Neuron (in vitro differentiated cells): ENCODE results near the gene HSPB9.

Experiments used
- H2AFZ ChIP-seq: one replicate; pipeline ENCODE4 v1.6.1; 2013; ENCODE audit warnings: low read depth, mild to moderate bottlenecking, inconsistent platforms, low read length, moderate library complexity
- H3K27me3 ChIP-seq: one replicate; pipeline ENCODE4 v1.6.1; 2013; ENCODE audit warnings: low read length; ENCODE audit not compliant: insufficient read depth
- H3K36me3 ChIP-seq: one replicate; pipeline ENCODE4 v1.6.1; 2013; ENCODE audit warnings: low read length; ENCODE audit not compliant: insufficient read depth
- H3K4me1 ChIP-seq: one replicate; pipeline ENCODE4 v1.6.1; 2013; ENCODE audit warnings: low read length; ENCODE audit not compliant: insufficient read depth
- H3K4me3 ChIP-seq: 2 replicates; pipeline ENCODE4 v1.5.1; 2013; ENCODE audit warnings: mild to moderate bottlenecking, low read length, moderate library complexity
- H3K9me3 ChIP-seq: one replicate; pipeline ENCODE4 v1.6.1; 2013; ENCODE audit warnings: low read length

The HSPB9 gene

DNA sequence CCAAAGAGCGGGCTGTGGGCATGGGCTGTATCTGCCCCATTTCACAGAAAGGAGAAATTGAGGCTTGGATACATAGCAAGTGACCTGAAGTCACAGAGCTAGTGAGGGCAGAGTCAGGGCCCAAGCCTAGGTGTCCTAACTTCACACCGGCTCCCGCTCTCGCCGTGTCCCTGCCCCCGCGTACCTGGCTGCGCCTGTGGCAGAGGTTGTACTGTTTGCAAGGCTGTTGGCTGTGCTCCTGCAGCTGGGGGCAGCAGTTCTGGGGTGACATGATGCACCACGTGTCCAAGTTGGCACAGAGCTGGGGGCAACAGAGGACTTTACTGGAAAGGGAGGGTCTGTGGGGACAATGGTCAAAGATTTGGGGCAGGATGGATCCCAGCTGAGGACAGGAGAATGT, 13.5 kb upstream of the HSPB9 start:
- Histone ChIP-seq H2AFZ (no peak overlapping the region), H3K36me3 (peaks cover 4% of the 10 kb centered on the region), H3K4me3 (no peak overlapping the region), H3K9me3 (no peaks in the 10 kb centered on the region), H3K4me1 (no peaks in the 10 kb centered on the region), H3K27me3 (peaks cover 5% of the 10 kb centered on the region)

DNA sequence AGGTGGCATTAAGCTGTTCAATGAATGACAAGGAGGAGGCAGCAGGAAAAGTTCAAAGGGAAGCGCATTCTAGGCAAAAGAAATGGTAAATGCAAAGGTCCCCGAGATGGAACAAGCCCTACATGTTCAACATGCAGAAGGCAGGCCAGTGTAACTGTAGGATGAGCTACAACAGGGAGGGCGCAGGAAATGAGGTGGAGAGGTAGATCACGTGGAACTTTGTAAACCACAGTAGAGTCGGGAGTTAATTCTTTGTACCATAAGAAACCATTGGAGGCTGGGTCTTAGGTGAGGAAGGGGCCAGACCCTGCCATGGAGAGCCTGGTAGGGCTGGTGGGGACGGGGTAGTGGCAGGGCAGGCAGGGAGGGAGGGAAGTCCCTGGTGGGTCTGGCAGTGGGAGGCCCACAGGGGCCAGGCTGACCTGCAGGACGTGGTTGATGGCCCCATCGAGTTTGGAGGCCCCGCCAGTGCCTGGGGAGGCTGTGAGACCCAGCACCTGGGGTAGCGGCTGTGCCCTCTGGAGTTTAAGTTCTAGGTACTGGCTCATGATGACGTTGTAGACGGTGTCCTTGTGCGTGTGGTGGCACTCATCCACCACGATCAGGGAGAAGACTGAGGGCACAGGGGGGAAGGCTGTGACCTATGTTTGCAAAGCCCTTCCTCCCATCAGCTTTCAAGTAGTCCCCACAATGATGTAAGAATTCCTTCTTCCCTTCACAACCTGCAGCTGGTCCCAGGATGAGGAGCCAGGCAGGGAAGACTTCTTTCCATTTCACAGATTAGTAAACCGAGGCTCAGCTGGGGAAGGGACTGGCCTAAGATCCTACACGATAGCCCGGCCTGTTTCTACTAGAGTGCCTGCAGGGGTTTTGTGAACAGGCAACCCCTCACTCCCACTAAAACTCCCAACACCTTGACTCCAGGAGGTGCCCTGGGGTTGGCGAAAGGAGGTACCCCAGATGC, 12.0 kb upstream of the HSPB9 start:
- Histone ChIP-seq H3K4me1 (no peaks in the 10 kb centered on the region), H3K36me3 (peaks cover 5% of the 10 kb centered on the region), H3K27me3 (peaks cover 4% of the 10 kb centered on the region), H3K9me3 (no peaks in the 10 kb centered on the region), H3K4me3 (no peak overlapping the region), H2AFZ (no peak overlapping the region)

GRCh38 chr17:42111265-42111636, 11.4 kb upstream of the HSPB9 start:
- peaks cover 8% of the 10 kb centered on the region for H3K36me3 ChIP-seq
- no peak overlapping the region for H2AFZ ChIP-seq
- H3K4me3 ChIP-seq, result no peak overlapping the region
- H3K9me3 ChIP-seq, result no peaks in the 10 kb centered on the region
- no peaks in the 10 kb centered on the region for H3K27me3 ChIP-seq
- H3K4me1 ChIP-seq, result no peaks in the 10 kb centered on the region

DNA sequence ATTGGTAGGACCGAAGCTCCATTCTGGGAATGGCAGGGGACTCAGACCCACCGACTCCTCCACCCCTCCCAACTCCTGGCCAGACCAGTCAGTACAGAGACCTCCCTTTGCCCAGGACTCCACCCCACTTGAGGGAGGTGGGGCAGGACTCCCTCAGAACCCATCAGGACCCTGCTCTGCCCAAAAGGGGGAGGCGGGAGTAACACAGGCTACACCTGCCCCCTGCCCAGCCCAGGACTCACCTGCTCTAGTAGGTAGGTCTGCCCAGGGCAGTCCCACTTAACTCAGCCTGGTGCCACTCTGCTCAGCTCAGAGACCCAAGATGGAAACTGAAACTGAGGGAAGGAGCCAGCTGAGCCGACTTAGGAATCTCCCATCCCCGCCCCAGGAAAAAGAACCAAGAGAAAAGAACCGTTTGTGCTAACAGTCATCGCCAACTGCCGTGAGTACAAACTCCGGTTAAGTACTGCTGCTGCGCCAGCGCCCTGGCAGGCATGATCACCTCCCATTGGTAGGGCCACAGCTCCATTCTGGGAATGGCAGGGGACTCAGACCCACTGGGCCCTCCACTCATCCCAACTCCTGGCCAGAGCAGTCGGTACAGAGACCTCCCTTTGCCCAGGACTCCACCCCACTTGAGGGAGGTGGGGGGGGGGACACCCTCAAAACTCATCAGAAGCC, 10.6 kb upstream of the HSPB9 start:
- Histone ChIP-seq H3K4me1 (no peaks in the 10 kb centered on the region), H3K36me3 (peaks cover 10% of the 10 kb centered on the region), H3K4me3 (no peak overlapping the region), H3K9me3 (no peaks in the 10 kb centered on the region), H3K27me3 (no peaks in the 10 kb centered on the region), H2AFZ (no peak overlapping the region)

DNA sequence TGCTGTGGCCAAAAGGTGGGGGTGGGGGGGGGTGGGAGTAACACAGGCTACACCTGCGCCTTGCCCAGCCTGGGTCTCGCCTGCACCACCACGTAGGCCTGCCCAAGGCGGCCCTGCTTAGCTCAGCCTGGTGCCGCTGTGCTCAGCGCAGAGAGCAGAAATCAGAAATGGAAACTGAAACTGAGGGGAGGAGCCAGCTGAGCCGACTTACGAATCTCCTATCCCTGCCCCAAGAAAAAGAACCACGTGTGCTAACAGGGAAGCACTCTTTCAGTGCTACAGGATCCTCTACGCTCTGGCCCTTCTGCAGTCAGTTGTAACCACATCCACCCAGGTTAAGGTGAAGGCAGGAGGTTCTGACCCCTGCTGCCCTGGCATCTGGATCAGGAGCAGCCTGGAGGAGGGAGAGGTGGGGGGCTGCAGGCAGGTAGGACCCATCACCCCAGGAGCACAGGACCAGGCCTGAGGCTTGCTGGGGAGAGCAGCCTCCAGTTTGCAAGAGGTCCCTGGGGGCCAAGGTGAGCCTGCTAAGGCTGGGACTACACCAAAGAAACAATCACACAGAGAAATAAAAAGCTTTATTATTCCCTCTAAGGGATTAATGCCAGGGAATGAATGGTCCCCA, 9.9 kb upstream of the HSPB9 start, which contains the start of gene DHX58:
TSS of gene DHX58 (minus strand) at position 163 of the 625 bp plus-strand sequence. CDS start 822 bp downstream, outside the sequence.
- Histone ChIP-seq H3K36me3 (peaks cover 13% of the 10 kb centered on the region), H2AFZ (no peak within 1 kb of the TSS), H3K27me3 (no peaks in the 10 kb centered on the region), H3K4me1 (no peaks in the 10 kb centered on the region), H3K4me3 (no peak within 1 kb of the TSS), H3K9me3 (no peaks in the 10 kb centered on the region)

- H3K4me1 ChIP-seq, result no peaks in the 10 kb centered on the region
- H3K4me3 ChIP-seq, result no peak overlapping the region
- no peaks in the 10 kb centered on the region for H3K9me3 ChIP-seq
- H3K27me3 ChIP-seq, result no peaks in the 10 kb centered on the region
- H3K36me3 ChIP-seq, result peaks cover 13% of the 10 kb centered on the region
- no peak overlapping the region for H2AFZ ChIP-seq
These were observed 9.1 kb upstream of the HSPB9 start for GRCh38 chr17:42113293-42114069.

- H3K36me3 ChIP-seq, result peaks cover 13% of the 10 kb centered on the region
These were observed 8.5 kb upstream of the HSPB9 start for GRCh38 chr17:42114118-42114517.

DNA sequence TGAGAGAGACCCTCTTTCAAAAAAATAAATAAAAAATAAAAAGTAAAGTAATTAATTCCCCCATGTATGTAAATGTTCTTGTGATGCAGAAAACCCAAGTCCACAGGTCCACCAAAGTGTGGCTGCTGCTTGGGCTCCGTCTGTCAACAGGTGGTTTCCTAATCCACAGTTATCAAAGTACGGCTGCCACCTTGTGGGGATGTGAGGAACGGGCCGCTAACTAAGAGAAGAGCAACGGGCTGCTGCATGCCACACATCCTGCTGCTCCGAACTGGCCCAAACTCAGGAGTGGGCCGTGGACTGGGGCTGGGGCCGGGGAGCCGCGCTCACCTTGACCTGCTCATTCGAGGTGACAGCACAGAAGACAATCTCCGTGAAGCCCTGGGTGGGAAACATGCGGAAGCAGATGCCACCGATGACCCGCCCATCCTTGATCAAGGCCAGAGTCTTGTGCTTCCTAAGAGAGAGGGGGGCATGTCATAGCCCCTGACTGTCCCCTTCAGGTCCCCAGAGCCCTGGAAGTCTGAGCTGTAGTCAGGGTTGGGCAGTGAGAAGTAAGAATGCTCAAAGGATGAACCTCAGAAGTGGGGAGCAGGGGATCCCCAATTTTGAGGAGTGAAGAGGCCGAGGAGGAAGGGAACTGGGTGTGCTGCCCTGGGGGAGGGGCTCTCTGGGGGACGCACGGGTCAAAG, 5.8 kb upstream of the HSPB9 start:
- H3K9me3 ChIP-seq, result no peaks in the 10 kb centered on the region
- peaks cover 13% of the 10 kb centered on the region for H3K36me3 ChIP-seq
- no peaks in the 10 kb centered on the region for H3K27me3 ChIP-seq
- H3K4me3 ChIP-seq, result no peak overlapping the region
- H2AFZ ChIP-seq, result no peak overlapping the region
- peaks cover 14% of the 10 kb centered on the region for H3K4me1 ChIP-seq

More at GRCh38 chr17:42114118-42114517, 8.5 kb upstream of the HSPB9 start:
- Histone ChIP-seq H3K9me3 (no peaks in the 10 kb centered on the region), H3K4me1 (no peaks in the 10 kb centered on the region), H3K4me3 (no peak overlapping the region), H2AFZ (no peak overlapping the region), H3K27me3 (no peaks in the 10 kb centered on the region)

DNA sequence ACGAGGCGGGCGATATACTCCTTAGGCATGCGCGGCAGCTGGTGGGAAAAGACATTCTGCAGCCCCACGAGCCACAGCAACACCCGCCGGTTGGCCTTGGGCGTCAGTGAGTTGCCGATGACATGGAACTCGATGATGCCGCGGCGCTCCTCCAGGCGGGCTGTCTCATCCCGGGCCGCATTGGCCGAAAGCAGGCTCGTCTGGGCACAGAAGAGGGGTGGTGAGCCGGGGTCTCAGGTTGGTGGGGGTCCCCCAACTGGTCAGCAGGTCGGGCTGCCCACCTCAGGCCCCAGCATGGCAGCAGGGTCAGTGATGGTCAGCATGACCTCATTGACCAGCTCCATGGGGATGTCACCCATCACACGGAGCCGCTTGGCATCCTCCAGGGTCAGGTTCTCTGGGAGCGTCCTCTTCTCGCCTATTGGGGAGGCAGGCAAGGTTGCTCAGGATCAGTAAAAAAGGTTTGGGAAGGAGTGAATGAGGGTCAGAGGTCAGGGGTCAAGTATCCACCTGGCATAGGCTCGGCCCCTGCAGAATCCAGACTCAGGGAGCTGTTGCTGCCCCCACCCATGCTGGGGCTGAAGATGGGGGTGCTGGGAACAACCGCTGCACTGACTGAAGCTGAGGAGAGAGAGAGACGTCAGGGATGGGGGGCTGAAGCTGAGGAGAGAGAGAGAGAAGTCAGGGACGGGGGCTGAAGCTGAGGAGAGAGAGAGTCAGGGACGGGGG, 5.0 kb upstream of the HSPB9 start:
- no peaks in the 10 kb centered on the region for H3K9me3 ChIP-seq
- no peak overlapping the region for H2AFZ ChIP-seq
- no peak overlapping the region for H3K4me3 ChIP-seq
- peaks cover 13% of the 10 kb centered on the region for H3K36me3 ChIP-seq
- peaks cover 14% of the 10 kb centered on the region for H3K4me1 ChIP-seq
- no peaks in the 10 kb centered on the region for H3K27me3 ChIP-seq

DNA sequence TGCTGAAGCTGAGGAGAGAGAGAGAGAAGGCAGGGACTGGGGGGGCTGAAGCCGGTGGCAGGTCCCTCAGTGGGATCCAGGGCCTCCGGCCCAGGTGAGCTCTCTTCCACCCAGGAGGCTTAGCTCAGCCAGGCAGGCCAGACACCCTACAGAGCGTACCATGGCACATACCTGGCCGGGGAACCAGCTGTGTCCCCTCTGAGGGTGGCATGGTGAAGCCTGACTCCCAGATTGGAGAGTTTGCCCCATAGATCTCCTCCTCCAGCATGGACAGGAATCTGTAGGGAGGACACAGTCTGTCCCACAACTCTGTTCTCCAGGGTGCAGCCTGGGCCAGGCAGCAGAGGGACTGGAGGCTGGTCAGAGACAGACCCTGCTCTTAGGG, 4.5 kb upstream of the HSPB9 start:
- peaks cover 13% of the 10 kb centered on the region for H3K36me3 ChIP-seq
- no peaks in the 10 kb centered on the region for H3K27me3 ChIP-seq
- H3K4me3 ChIP-seq, result no peak overlapping the region
- no peaks in the 10 kb centered on the region for H3K9me3 ChIP-seq
- H2AFZ ChIP-seq, result no peak overlapping the region
- H3K4me1 ChIP-seq, result peaks cover 14% of the 10 kb centered on the region

- H3K4me3 ChIP-seq, result no peak overlapping the region
- no peak overlapping the region for H2AFZ ChIP-seq
- peaks cover 13% of the 10 kb centered on the region for H3K36me3 ChIP-seq
- H3K27me3 ChIP-seq, result no peaks in the 10 kb centered on the region
- H3K4me1 ChIP-seq, result peaks cover 14% of the 10 kb centered on the region
- H3K9me3 ChIP-seq, result no peaks in the 10 kb centered on the region
These were observed 4.1 kb upstream of the HSPB9 start for GRCh38 chr17:42118545-42118944.

- Histone ChIP-seq H3K27me3 (no peaks in the 10 kb centered on the region), H3K36me3 (peaks cover 9% of the 10 kb centered on the region), H2AFZ (no peak overlapping the region), H3K4me1 (peaks cover 14% of the 10 kb centered on the region), H3K9me3 (no peaks in the 10 kb centered on the region), H3K4me3 (no peak overlapping the region)
These were observed 3.3 kb upstream of the HSPB9 start for GRCh38 chr17:42119301-42119700.
